ENCODE data around the gene ENAH.
"Not testable (repeated sequence)": the region's sequence is repeated elsewhere in the genome, so short reads cannot be mapped to it uniquely, and the experiment has no call there.

Gene ENAH

GRCh38 chr1:225645194-225645895 lies 7.6 kb downstream of the ENAH start:
- no peak for DNase-seq (ENCODE audit: low read depth)

- DNase-seq (ENCODE audit: low read depth): no peak
Measured at GRCh38 chr1:225644666-225645065, 8.3 kb downstream of the ENAH start.

GRCh38 chr1:225642177-225642576 lies 10.7 kb downstream of the ENAH start:
- DNase-seq (ENCODE audit: low read depth): no peak

- DNase-seq (ENCODE audit: low read depth): no peak
Measured at GRCh38 chr1:225638853-225639252, 14.1 kb downstream of the ENAH start.

GRCh38 chr1:225637651-225638199 lies 15.2 kb downstream of the ENAH start:
- DNase-seq (ENCODE audit: low read depth): no peak

GRCh38 chr1:225636992-225637391 lies 15.9 kb downstream of the ENAH start:
- not testable (repeated sequence) for DNase-seq (ENCODE audit: low read depth)

GRCh38 chr1:225635649-225636048 lies 17.3 kb downstream of the ENAH start:
- no peak for DNase-seq (ENCODE audit: low read depth)

- DNase-seq (ENCODE audit: low read depth): not testable (repeated sequence)
Measured at GRCh38 chr1:225632836-225633235, 20.1 kb downstream of the ENAH start.

- no peak for DNase-seq (ENCODE audit: low read depth)
Measured at GRCh38 chr1:225631021-225631663, 21.8 kb downstream of the ENAH start.

- DNase-seq (ENCODE audit: low read depth): no peak
Measured at GRCh38 chr1:225629483-225629882, 23.4 kb downstream of the ENAH start.

- not testable (repeated sequence) for DNase-seq (ENCODE audit: low read depth)
Measured at GRCh38 chr1:225628794-225629193, 24.1 kb downstream of the ENAH start.

GRCh38 chr1:225627304-225627947 lies 25.5 kb downstream of the ENAH start:
- no peak for DNase-seq (ENCODE audit: low read depth)

GRCh38 chr1:225626698-225627097 lies 26.2 kb downstream of the ENAH start:
- DNase-seq (ENCODE audit: low read depth): no peak

GRCh38 chr1:225617956-225618355 lies 35.0 kb downstream of the ENAH start:
- DNase-seq (ENCODE audit: low read depth): no peak

- DNase-seq (ENCODE audit: low read depth): no peak
Measured at GRCh38 chr1:225617479-225617878, 35.4 kb downstream of the ENAH start.

- DNase-seq (ENCODE audit: low read depth): not testable (repeated sequence)
Measured at GRCh38 chr1:225615403-225615790, 37.5 kb downstream of the ENAH start.

- DNase-seq (ENCODE audit: low read depth): no peak
Measured at GRCh38 chr1:225613006-225613405, 39.9 kb downstream of the ENAH start.

GRCh38 chr1:225612287-225612686 lies 40.6 kb downstream of the ENAH start:
- no peak for DNase-seq (ENCODE audit: low read depth)

GRCh38 chr1:225611537-225612223 lies 41.2 kb downstream of the ENAH start:
- DNase-seq (ENCODE audit: low read depth): no peak

GRCh38 chr1:225610539-225610938 lies 42.4 kb downstream of the ENAH start:
- no peak for DNase-seq (ENCODE audit: low read depth)

- no peak for DNase-seq (ENCODE audit: low read depth)
Measured at GRCh38 chr1:225608014-225608796, 44.7 kb downstream of the ENAH start.

GRCh38 chr1:225607355-225607754 lies 45.6 kb downstream of the ENAH start:
- DNase-seq (ENCODE audit: low read depth): no peak

Data from stimulated activated CD8-positive, alpha-beta memory T cell treated with anti-CD3 and anti-CD28 coated beads, Interleukin-12 subunit alpha, Interleukin-12 subunit beta, amount 100 ng/mL, for 4 hours (primary cell).